HEK293 (cell line): ENCODE results near the gene TMPRSS4.
A peak's percentile ranks its signal among the peaks of the same experiment; 100 is the strongest.

Source experiments
- CTCF ChIA-PET: fragments of 350-600 bp; formaldehyde crosslinking; extraction: SDS; loops from one replicate; lab custom pipeline; 2021; ENCODE audit warnings: antibody characterized with exemption; lab: Yijun Ruan, JAX
- POLR2A ChIA-PET: fragments of 300-600 bp; formaldehyde crosslinking; extraction: SDS; loops from one replicate; lab custom pipeline; 2020; ENCODE audit warnings: antibody characterized with exemption, inconsistent platforms; lab: Yijun Ruan, JAX
- H3K27ac ChIP-seq: fragments of 200-500 bp; sonication (Bioruptor generic); 2 replicates; pipeline ENCODE4 v1.5.1; 2014; ENCODE audit warnings: low read depth, low read length, control low read depth, inconsistent platforms; ENCODE audit errors: extremely low read depth
- H3K36me3 ChIP-seq, 2 experiments: fragments of 200-500 bp in 1 of 2; sonication (Bioruptor generic) in 1 of 2; 1 replicate in 1 of 2; 2 replicates in 1 of 2; pipeline ENCODE4 v1.5.1; 2014 to 2017; ENCODE audit warnings: inconsistent platforms in 2 of 2, low read length in 2 of 2; ENCODE audit not compliant: control insufficient read depth in 2 of 2, insufficient read depth in 1 of 2
- H3K4me1 ChIP-seq: fragments of 200-500 bp; sonication (Bioruptor generic); 2 replicates; pipeline ENCODE4 v1.5.1; 2014; ENCODE audit warnings: mild to moderate bottlenecking, low read length, inconsistent platforms; ENCODE audit not compliant: control insufficient read depth, insufficient read depth
- H3K4me3 ChIP-seq: 2 replicates; pipeline ENCODE4 v1.5.1; 2011; ENCODE audit warnings: low read depth, mild to moderate bottlenecking, control low read depth, low read length, moderate library complexity
- H3K9me3 ChIP-seq: fragments of 200-500 bp; sonication (Bioruptor generic); 2 replicates; pipeline ENCODE4 v1.5.1; 2014; ENCODE audit warnings: low read depth, low read length, inconsistent platforms; ENCODE audit not compliant: control insufficient read depth, insufficient read depth
- CTCF ChIP-seq: fragments of 450-650 bp; formaldehyde crosslinking; IDR thresholded peaks from 2 replicates; pipeline ENCODE4 v1.5.1; 2016; ENCODE audit warnings: missing biosample characterization, missing genetic modification characterization
- ELK4 ChIP-seq: IDR thresholded peaks from 2 replicates; pipeline ENCODE4 v1.6.1; 2011; ENCODE audit warnings: mild to moderate bottlenecking, low read depth, low read length, borderline replicate concordance
- GLIS1 ChIP-seq: fragments of 450-650 bp; formaldehyde crosslinking; IDR thresholded peaks from 2 replicates; pipeline ENCODE4 v1.5.1; 2016; ENCODE audit warnings: missing biosample characterization, missing genetic modification characterization
- GLIS2 ChIP-seq: fragments of 450-650 bp; formaldehyde crosslinking; IDR thresholded peaks from 2 replicates; pipeline ENCODE4 v1.5.1; 2016; ENCODE audit warnings: missing biosample characterization, missing genetic modification characterization
- IKZF3 ChIP-seq: fragments of 450-650 bp; IDR thresholded peaks from 2 replicates; pipeline ENCODE4 v1.5.0; 2018; ENCODE audit warnings: missing biosample characterization, mild to moderate bottlenecking, missing genetic modification characterization, moderate library complexity
- KLF9 ChIP-seq: fragments of 450-650 bp; formaldehyde crosslinking; IDR thresholded peaks from 2 replicates; pipeline ENCODE4 v1.5.1; 2016; ENCODE audit warnings: missing biosample characterization, missing genetic modification characterization, low read depth
- TRIM28 ChIP-seq: IDR thresholded peaks from 2 replicates; pipeline ENCODE4 v1.6.1; 2011; ENCODE audit warnings: low read length, control low read depth, borderline replicate concordance
- ZBTB49 ChIP-seq: fragments of 450-650 bp; formaldehyde crosslinking; IDR thresholded peaks from 2 replicates; pipeline ENCODE4 v1.5.1; 2016; ENCODE audit warnings: missing biosample characterization, missing genetic modification characterization, low read depth
- ZBTB8A ChIP-seq: fragments of 450-650 bp; formaldehyde crosslinking; IDR thresholded peaks from 2 replicates; pipeline ENCODE4 v1.5.1; 2016; ENCODE audit warnings: missing biosample characterization, missing genetic modification characterization
- ZFHX2 ChIP-seq: fragments of 450-650 bp; formaldehyde crosslinking; conservative IDR thresholded peaks from 2 replicates; pipeline ENCODE4 v1.5.1; 2016; ENCODE audit warnings: missing biosample characterization, missing genetic modification characterization
- ZFP3 ChIP-seq: fragments of 450-650 bp; formaldehyde crosslinking; IDR thresholded peaks from 2 replicates; pipeline ENCODE4 v1.5.1; 2016; ENCODE audit warnings: low read depth, missing biosample characterization, missing genetic modification characterization
- ZNF155 ChIP-seq: fragments of 450-650 bp; formaldehyde crosslinking; IDR thresholded peaks from 2 replicates; pipeline ENCODE4 v1.5.1; 2016; ENCODE audit warnings: missing biosample characterization, missing genetic modification characterization
- ZNF18 ChIP-seq: fragments of 450-650 bp; formaldehyde crosslinking; IDR thresholded peaks from 2 replicates; pipeline ENCODE4 v1.5.1; 2016; ENCODE audit warnings: missing biosample characterization, missing genetic modification characterization
- ZNF202 ChIP-seq: fragments of 450-650 bp; formaldehyde crosslinking; IDR thresholded peaks from 2 replicates; pipeline ENCODE4 v1.5.1; 2016; ENCODE audit warnings: missing biosample characterization, missing genetic modification characterization, borderline replicate concordance
- ZNF211 ChIP-seq: fragments of 450-650 bp; formaldehyde crosslinking; IDR thresholded peaks from 2 replicates; pipeline ENCODE4 v1.5.1; 2016; ENCODE audit warnings: low read depth, missing biosample characterization, missing genetic modification characterization
- ZNF223 ChIP-seq: fragments of 450-650 bp; formaldehyde crosslinking; IDR thresholded peaks from 2 replicates; pipeline ENCODE4 v1.5.1; 2016; ENCODE audit warnings: missing biosample characterization, missing genetic modification characterization
- ZNF341 ChIP-seq: fragments of 450-650 bp; formaldehyde crosslinking; IDR thresholded peaks from 2 replicates; pipeline ENCODE4; 2016; ENCODE audit warnings: low read depth, missing biosample characterization, missing genetic modification characterization
- ZNF354C ChIP-seq: fragments of 450-650 bp; formaldehyde crosslinking; IDR thresholded peaks from 2 replicates; pipeline ENCODE4 v1.5.1; 2016; ENCODE audit warnings: missing biosample characterization, missing genetic modification characterization, low read depth, borderline replicate concordance
- ZNF398 ChIP-seq: fragments of 450-650 bp; formaldehyde crosslinking; IDR thresholded peaks from 2 replicates; pipeline ENCODE4 v1.5.1; 2017; ENCODE audit warnings: missing biosample characterization, missing genetic modification characterization
- ZNF473 ChIP-seq: fragments of 450-650 bp; formaldehyde crosslinking; IDR thresholded peaks from 2 replicates; pipeline ENCODE4 v1.5.1; 2017; ENCODE audit warnings: missing biosample characterization, missing genetic modification characterization
- ZNF544 ChIP-seq: fragments of 450-650 bp; formaldehyde crosslinking; IDR thresholded peaks from 2 replicates; pipeline ENCODE4 v1.5.0; 2017; ENCODE audit warnings: missing biosample characterization, missing genetic modification characterization
- ZNF677 ChIP-seq: fragments of 450-650 bp; IDR thresholded peaks from 2 replicates; pipeline ENCODE4 v1.5.0; 2018; ENCODE audit warnings: missing biosample characterization, mild to moderate bottlenecking, missing genetic modification characterization, moderate library complexity
- ZNF701 ChIP-seq: fragments of 450-650 bp; formaldehyde crosslinking; IDR thresholded peaks from 2 replicates; pipeline ENCODE4 v1.5.1; 2016; ENCODE audit warnings: missing biosample characterization, missing genetic modification characterization
- ZNF768 ChIP-seq: fragments of 450-650 bp; formaldehyde crosslinking; IDR thresholded peaks from 2 replicates; pipeline ENCODE4 v1.5.1; 2018; ENCODE audit warnings: missing biosample characterization, mild to moderate bottlenecking, missing genetic modification characterization
- TF ChIP-seq, protein P1 (sequence below): fragments of 450-650 bp; formaldehyde crosslinking; IDR thresholded peaks from 2 replicates; pipeline ENCODE4 v1.5.1; 2016; ENCODE audit warnings: missing biosample characterization, missing genetic modification characterization

The TMPRSS4 gene

DNA sequence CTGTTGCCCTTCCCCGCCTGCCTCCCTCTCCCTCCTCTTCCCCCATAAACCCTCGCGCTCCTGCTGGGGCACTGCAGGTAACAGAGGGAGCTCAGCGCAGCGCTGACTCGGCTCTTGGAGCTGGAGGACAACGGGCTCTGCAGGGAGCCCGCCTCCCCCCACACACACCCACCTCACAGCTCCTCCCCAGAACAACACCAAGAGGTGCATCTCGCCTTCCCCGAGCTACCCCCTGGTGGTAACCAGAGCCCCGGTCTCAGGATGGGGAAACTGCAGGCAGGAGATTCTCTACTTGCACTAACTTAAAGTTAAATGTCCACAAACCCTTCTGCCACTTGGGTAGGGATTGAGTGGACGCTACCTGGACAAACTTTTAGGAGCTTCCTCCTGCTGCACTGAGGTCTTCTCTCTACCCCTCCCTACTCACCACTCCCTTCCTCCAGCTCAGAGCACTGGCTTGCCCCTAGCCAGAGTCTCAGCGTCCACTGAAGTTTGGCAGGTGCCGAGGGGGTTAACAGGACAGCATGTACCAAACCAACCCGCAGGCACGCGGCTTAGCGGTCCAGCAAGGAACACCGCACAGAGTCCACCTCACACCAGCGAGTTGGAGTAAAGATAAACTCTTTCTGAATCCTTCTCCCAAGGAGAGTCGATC is 79.8 kb downstream of the TMPRSS4 start:
- Histone ChIP-seq H3K36me3 (no peaks in the 10 kb centered on the region), H3K4me3 (no peak overlapping the region), H3K27ac (no peak overlapping the region), H3K9me3 (no peaks in the 10 kb centered on the region), H3K4me1 (no peaks in the 10 kb centered on the region)
- ChIA-PET CTCF (interaction anchor here (0.8 to 7.1 kb wide), 5 partner anchors 10 to 334 kb away, joined by 3 to 99 read pairs (median 3); no protein-coding TSS in a partner anchor), POLR2A (interaction anchor here (0.5 kb wide), 1 partner anchor 462 kb away, joined by 5 read pairs; no protein-coding TSS in a partner anchor)
- TF ChIP-seq ZNF155 (tag by site-specific recombination) (no peak), ZNF677 (tag by site-specific recombination) (no peak), ZFHX2 (peak; percentile 74), TRIM28 (peak; percentile 57; the same call in 1 of the 2 replicates), ZNF544 (tag by site-specific recombination) (no peak), ELK4 (no peak), ZNF354C (no peak), ZNF341 (tag by site-specific recombination) (peak; percentile 6), IKZF3 (tag by site-specific recombination) (peak; percentile 68; the same call in 1 of the 2 replicates), ZNF398 (tag by site-specific recombination) (peak; percentile 80), CTCF (no peak), GLIS1 (tag by site-specific recombination) (peak; percentile 87), KLF9 (tag by site-specific recombination) (peak; percentile 56; the same call in 1 of the 2 replicates), ZNF768 (tag by site-specific recombination) (no peak), ZNF211 (tag by site-specific recombination) (no peak), ZNF18 (tag by site-specific recombination) (no peak), ZNF473 (tag by site-specific recombination) (no peak), ZNF701 (tag by site-specific recombination) (no peak), ZBTB49 (tag by site-specific recombination) (no peak), ZNF223 (tag by site-specific recombination) (no peak), ZNF202 (tag by site-specific recombination) (no peak), GLIS2 (tag by site-specific recombination) (peak; percentile 77), ZFP3 (tag by site-specific recombination) (0 out of 2 replicates have a peak, but pooled peaks have one; percentile 35), ZBTB8A (tag by site-specific recombination) (no peak)
- TF ChIP-seq, protein P1, sequence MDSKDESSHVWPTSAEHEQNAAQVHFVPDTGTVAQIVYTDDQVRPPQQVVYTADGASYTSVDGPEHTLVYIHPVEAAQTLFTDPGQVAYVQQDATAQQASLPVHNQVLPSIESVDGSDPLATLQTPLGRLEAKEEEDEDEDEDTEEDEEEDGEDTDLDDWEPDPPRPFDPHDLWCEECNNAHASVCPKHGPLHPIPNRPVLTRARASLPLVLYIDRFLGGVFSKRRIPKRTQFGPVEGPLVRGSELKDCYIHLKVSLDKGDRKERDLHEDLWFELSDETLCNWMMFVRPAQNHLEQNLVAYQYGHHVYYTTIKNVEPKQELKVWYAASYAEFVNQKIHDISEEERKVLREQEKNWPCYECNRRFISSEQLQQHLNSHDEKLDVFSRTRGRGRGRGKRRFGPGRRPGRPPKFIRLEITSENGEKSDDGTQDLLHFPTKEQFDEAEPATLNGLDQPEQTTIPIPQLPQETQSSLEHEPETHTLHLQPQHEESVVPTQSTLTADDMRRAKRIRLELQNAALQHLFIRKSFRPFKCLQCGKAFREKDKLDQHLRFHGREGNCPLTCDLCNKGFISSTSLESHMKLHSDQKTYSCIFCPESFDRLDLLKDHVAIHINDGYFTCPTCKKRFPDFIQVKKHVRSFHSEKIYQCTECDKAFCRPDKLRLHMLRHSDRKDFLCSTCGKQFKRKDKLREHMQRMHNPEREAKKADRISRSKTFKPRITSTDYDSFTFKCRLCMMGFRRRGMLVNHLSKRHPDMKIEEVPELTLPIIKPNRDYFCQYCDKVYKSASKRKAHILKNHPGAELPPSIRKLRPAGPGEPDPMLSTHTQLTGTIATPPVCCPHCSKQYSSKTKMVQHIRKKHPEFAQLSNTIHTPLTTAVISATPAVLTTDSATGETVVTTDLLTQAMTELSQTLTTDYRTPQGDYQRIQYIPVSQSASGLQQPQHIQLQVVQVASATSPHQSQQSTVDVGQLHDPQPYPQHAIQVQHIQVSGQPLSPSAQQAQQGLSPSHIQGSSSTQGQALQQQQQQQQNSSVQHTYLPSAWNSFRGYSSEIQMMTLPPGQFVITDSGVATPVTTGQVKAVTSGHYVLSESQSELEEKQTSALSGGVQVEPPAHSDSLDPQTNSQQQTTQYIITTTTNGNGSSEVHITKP (tag by site-specific recombination) = 0 out of 2 replicates have a peak, but pooled peaks have one; percentile 27
